ENCODE data around the gene SYCP2L. TPM values are rescaled to one million over a fixed set of nuclear protein-coding genes. Genes with fewer than 3 reads are reported as not detected.

Gene SYCP2L
- polyA plus RNA-seq, 1 of the 3 experiments (the other 2 are of a cell fraction) = 0.82 TPM

DNA sequence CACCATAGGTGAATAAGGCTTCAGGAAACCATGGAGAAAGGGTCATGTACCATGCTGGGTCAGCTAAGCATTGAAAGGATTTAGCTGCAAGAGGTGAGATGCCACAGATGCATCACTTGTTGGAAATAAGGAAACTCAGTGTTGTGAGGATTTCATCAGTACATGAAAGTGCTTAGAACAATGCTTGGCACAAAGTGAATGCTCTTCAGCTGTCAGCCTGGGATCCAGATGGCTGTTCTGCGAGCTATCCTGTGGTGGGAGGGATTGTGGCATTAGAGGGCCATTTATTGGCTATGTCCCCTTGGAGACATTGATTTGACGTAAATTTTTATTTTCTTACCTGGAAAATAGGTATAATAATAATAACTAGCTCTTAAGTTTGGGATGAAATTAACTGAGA, 104.3 kb downstream of the SYCP2L start:
- TF ChIP-seq EP300 (IDR thresholded peaks at IDR 0.05; ENCODE audit: borderline replicate concordance in 1 of 2, low read depth in 1 of 2, low read length in 1 of 2) = no peak
- TF ChIP-seq, protein P1, sequence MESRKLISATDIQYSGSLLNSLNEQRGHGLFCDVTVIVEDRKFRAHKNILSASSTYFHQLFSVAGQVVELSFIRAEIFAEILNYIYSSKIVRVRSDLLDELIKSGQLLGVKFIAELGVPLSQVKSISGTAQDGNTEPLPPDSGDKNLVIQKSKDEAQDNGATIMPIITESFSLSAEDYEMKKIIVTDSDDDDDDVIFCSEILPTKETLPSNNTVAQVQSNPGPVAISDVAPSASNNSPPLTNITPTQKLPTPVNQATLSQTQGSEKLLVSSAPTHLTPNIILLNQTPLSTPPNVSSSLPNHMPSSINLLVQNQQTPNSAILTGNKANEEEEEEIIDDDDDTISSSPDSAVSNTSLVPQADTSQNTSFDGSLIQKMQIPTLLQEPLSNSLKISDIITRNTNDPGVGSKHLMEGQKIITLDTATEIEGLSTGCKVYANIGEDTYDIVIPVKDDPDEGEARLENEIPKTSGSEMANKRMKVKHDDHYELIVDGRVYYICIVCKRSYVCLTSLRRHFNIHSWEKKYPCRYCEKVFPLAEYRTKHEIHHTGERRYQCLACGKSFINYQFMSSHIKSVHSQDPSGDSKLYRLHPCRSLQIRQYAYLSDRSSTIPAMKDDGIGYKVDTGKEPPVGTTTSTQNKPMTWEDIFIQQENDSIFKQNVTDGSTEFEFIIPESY (IDR thresholded peaks at IDR 0.05; ENCODE audit: borderline replicate concordance, low read depth) = no peak
- no peak overlapping the region for H3K4me2 ChIP-seq
- no peak overlapping the region for H3K4me3 ChIP-seq (ENCODE audit: low read depth in 2 of 2, low read length in 1 of 2)
- H3K27me3 ChIP-seq (ENCODE audit: insufficient read depth) = no peaks in the 10 kb centered on the region
- H3K9ac ChIP-seq = no peak overlapping the region
- WGBS (ENCODE audit: low lambda C conversion rate) = 59% methylated on average over 2 of the region's 2 CpGs
- no peaks in the 10 kb centered on the region for H4K20me1 ChIP-seq (ENCODE audit: insufficient read depth)
- H3K79me2 ChIP-seq (ENCODE audit: insufficient read depth) = no peaks in the 10 kb centered on the region
- H3K9me3 ChIP-seq = no peaks in the 10 kb centered on the region
- no peaks in the 10 kb centered on the region for H3K36me3 ChIP-seq (replicated peaks in 1 of 2; ENCODE audit: control insufficient read depth in 1 of 2, insufficient read depth in 2 of 2, low read length in 1 of 2)
- ChIA-PET POLR2A (no interaction called here), CTCF (interaction anchor here (0.5 to 1.2 kb wide), 4 partner anchors 9 to 71 kb away, joined by 3 to 5 read pairs (median 4); no protein-coding TSS in a partner anchor)
- no peak overlapping the region for H3K27ac ChIP-seq (ENCODE audit: low read depth in 2 of 2, low read length in 1 of 2)
- no peak overlapping the region for H2AFZ ChIP-seq (ENCODE audit: low read depth)
- H3K9me2 ChIP-seq = no peaks in the 10 kb centered on the region
- no peaks in the 10 kb centered on the region for H3F3A ChIP-seq (replicated peaks; ENCODE audit: insufficient read depth)
- no peaks in the 10 kb centered on the region for H3K4me1 ChIP-seq (ENCODE audit: control insufficient read depth in 1 of 2, insufficient read depth in 2 of 2, low read depth in 1 of 2, low read length in 1 of 2)
- no peak for DNase-seq

GRCh38 chr6:10993896-10994295, 107.0 kb downstream of the SYCP2L start:
- POLR2A ChIA-PET = interaction anchor here (0.6 kb wide), 1 partner anchor 100 kb away, joined by 3 read pairs; the partner anchor contains the start of gene SMIM13
- H3K27me3 ChIP-seq (ENCODE audit: insufficient read depth) = no peaks in the 10 kb centered on the region
- no peaks in the 10 kb centered on the region for H3F3A ChIP-seq (replicated peaks; ENCODE audit: insufficient read depth)
- H3K27ac ChIP-seq (ENCODE audit: low read depth in 2 of 2, low read length in 1 of 2) = no peak overlapping the region
- H3K4me3 ChIP-seq (ENCODE audit: low read depth in 2 of 2, low read length in 1 of 2) = no peak overlapping the region
- no peaks in the 10 kb centered on the region for H3K9me3 ChIP-seq
- CTCF ChIA-PET = interaction anchor here (1.3 kb wide), 1 partner anchor 50 kb away, joined by 3 read pairs; the partner anchor contains the start of gene ELOVL2
- H4K20me1 ChIP-seq (ENCODE audit: insufficient read depth) = no peaks in the 10 kb centered on the region
- H3K4me1 ChIP-seq (ENCODE audit: control insufficient read depth in 1 of 2, insufficient read depth in 2 of 2, low read depth in 1 of 2, low read length in 1 of 2) = no peaks in the 10 kb centered on the region
- H3K79me2 ChIP-seq (ENCODE audit: insufficient read depth) = no peaks in the 10 kb centered on the region
- no peak overlapping the region for H3K4me2 ChIP-seq
- TF ChIP-seq POLR2AphosphoS5 (IDR thresholded peaks at IDR 0.05; ENCODE audit: low read depth, low read length) = no peak
- TF ChIP-seq FOXJ3 (CRISPR knock-in tag; IDR thresholded peaks at IDR 0.05) = no peak
- no peak for TF ChIP-seq NRF1 (IDR thresholded peaks at IDR 0.05; ENCODE audit: low read depth, low read length)
- no peak for TF ChIP-seq YY1 (IDR thresholded peaks at IDR 0.05; ENCODE audit: low read depth)
- TF ChIP-seq RFX5 (IDR thresholded peaks at IDR 0.05; ENCODE audit: low read length) = no peak
- TF ChIP-seq, protein P2, sequence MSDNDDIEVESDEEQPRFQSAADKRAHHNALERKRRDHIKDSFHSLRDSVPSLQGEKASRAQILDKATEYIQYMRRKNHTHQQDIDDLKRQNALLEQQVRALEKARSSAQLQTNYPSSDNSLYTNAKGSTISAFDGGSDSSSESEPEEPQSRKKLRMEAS (IDR thresholded peaks at IDR 0.05; ENCODE audit: low read depth) = no peak
- TF ChIP-seq USF1 (IDR thresholded peaks at IDR 0.05; ENCODE audit: borderline replicate concordance, low read depth) = no peak
- TF ChIP-seq, protein P1 (IDR thresholded peaks at IDR 0.05; ENCODE audit: borderline replicate concordance, low read depth) = no peak
- TF ChIP-seq EP300 (IDR thresholded peaks at IDR 0.05; ENCODE audit: borderline replicate concordance in 1 of 2, low read depth in 1 of 2, low read length in 1 of 2) = no peak
- no peak for TF ChIP-seq EZH2phosphoT487 (IDR thresholded peaks at IDR 0.05; ENCODE audit: borderline replicate concordance, low read depth)
- TF ChIP-seq, protein P3, sequence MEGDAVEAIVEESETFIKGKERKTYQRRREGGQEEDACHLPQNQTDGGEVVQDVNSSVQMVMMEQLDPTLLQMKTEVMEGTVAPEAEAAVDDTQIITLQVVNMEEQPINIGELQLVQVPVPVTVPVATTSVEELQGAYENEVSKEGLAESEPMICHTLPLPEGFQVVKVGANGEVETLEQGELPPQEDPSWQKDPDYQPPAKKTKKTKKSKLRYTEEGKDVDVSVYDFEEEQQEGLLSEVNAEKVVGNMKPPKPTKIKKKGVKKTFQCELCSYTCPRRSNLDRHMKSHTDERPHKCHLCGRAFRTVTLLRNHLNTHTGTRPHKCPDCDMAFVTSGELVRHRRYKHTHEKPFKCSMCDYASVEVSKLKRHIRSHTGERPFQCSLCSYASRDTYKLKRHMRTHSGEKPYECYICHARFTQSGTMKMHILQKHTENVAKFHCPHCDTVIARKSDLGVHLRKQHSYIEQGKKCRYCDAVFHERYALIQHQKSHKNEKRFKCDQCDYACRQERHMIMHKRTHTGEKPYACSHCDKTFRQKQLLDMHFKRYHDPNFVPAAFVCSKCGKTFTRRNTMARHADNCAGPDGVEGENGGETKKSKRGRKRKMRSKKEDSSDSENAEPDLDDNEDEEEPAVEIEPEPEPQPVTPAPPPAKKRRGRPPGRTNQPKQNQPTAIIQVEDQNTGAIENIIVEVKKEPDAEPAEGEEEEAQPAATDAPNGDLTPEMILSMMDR (IDR thresholded peaks at IDR 0.05) = no peak
- no peak for TF ChIP-seq MEF2A (IDR thresholded peaks at IDR 0.05; ENCODE audit: borderline replicate concordance, low read depth)
- TF ChIP-seq SMC3 (IDR thresholded peaks at IDR 0.05; ENCODE audit: low read depth, low read length) = no peak
- no peak for TF ChIP-seq CHD2 (IDR thresholded peaks at IDR 0.05; ENCODE audit: low read length, partially characterized antibody)
- no peak for TF ChIP-seq TCF12 (IDR thresholded peaks at IDR 0.05)
- no peaks in the 10 kb centered on the region for H3K9me2 ChIP-seq
- no peaks in the 10 kb centered on the region for H3K36me3 ChIP-seq (replicated peaks in 1 of 2; ENCODE audit: control insufficient read depth in 1 of 2, insufficient read depth in 2 of 2, low read length in 1 of 2)
- no peak for DNase-seq
- no peak overlapping the region for H2AFZ ChIP-seq (ENCODE audit: low read depth)
- no peak overlapping the region for H3K9ac ChIP-seq
- WGBS (ENCODE audit: low lambda C conversion rate) = 91% methylated on average over 8 of the region's 8 CpGs

Measured in SK-N-SH (cell line).